EH (cell line): ENCODE measurements around the gene PEX5.
"Not testable (repeated sequence)": the region's sequence is repeated elsewhere in the genome, so short reads cannot be mapped to it uniquely, and the experiment has no call there.

Source experiments
- DNase-seq: peaks from one replicate; pipeline ENCODE4 v3.0.0-alpha.2; 2015; ENCODE audit warnings: low read depth

The PEX5 gene

GRCh38 chr12:7160183-7160582, 29.3 kb upstream of the PEX5 start:
- DNase-seq = no peak

GRCh38 chr12:7161327-7161726, 28.2 kb upstream of the PEX5 start:
- no peak for DNase-seq

DNA sequence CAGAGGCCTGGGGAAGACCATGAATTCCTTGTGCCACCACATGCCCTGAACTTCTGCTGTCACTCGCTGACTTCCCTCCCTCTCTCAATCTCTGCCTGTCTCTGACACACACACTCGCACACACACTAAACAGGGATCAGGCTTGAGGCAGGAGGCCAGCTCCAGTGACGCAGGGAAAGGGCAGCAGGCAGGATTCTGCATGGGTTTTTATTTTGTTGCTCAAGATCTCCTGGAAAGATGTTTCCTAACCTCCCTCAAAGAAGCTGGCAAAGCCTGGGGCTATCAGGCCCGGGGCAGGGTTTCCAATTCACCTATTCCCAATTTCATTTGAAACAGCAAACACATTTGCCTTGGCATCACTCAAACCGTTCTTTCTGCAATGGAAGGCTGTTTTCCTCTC, 27.7 kb upstream of the PEX5 start:
- DNase-seq = peak; percentile 35

- peak; percentile 30 for DNase-seq
These were observed 26.8 kb upstream of the PEX5 start for GRCh38 chr12:7162691-7163114.

GRCh38 chr12:7169951-7170350, 19.5 kb upstream of the PEX5 start:
- no peak for DNase-seq

- DNase-seq = no peak
These were observed 17.6 kb upstream of the PEX5 start for GRCh38 chr12:7171854-7172253.

- DNase-seq = peak; percentile 81
These were observed 14.0 kb upstream of the PEX5 start for GRCh38 chr12:7175493-7175892.

DNA sequence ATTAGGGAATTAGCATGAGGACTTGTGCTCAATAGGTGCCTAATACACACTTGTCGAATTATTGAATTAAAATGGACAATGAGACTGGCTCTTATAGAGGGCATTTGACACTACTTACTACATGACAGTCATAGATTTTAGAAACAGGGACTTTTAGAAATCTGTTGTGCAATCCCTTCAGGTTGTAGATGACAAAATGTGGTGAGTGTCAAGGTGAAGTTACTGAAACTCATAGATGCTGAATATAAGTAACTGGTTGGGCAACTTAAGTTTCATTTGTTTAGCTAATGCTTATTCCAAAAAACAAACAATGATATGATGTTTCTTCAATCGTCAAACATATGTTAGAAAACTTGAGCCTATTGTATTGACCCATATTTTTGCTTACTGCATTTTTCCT, 12.9 kb upstream of the PEX5 start:
- DNase-seq = no peak

DNA sequence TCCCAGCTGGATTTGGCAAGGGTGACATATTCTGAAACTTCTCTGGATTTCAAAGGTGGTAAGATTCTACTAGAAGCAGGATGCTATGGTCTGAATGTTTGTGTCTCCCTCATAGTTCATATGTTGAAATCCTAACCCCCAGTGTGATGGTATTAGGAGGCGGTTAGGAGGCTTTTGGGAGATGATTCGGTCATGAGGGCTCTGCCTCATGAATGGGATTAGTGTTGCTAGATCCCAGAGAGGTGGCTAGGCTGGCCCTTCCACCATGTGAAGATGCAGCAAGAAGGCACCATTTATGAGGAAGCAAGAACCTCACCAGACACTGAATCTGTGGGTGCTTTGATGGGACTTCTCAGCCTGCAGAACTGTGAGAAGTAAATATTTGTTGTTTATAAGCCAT, 11.0 kb upstream of the PEX5 start:
- DNase-seq = no peak

DNA sequence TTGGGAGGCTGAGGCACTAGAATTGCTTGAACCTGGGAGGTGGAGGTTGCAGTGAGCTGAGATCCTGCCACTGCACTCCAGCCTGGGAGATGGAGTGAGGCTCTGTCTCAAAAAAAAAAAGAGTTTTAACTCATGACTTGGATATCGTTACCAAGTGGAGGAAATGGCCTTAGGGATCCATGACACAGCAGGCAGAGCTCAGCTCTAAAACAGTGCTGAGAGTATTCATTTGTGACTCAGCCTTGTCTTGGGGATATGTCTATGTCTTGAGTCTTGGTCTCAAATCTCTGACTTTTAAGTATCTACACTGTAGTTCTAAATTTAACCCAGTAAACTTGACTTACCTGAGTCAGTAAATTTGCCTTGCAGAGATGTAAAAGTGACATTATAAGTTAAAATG, 8.8 kb upstream of the PEX5 start:
- peak; percentile 61 for DNase-seq

- not testable (repeated sequence) for DNase-seq
These were observed 3.4 kb upstream of the PEX5 start for GRCh38 chr12:7186058-7186457.

- DNase-seq = peak; percentile 76
These were observed 706 bp upstream of the PEX5 start for GRCh38 chr12:7188562-7189397.

- peak; percentile 36 for DNase-seq
These were observed 976 bp downstream of the PEX5 start for GRCh38 chr12:7190268-7191055.

DNA sequence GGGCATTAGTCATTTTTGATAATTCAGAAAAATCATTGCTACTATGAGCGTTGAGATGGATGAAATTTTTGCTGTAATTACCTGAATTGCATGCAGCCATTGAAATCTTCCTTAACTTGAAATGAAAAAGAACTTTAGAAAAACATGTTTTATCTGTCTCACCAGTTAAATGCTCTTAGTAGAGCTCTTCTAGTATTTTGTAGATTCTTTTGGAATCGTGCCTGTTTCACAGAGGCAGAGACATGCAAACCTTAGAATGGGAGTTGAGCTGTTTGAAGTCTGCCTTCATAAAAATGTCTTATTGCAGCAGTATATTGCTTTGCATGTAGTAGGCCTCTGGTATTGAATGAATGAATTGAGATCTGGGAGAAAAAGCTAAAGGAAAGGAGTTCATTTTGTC, 4.2 kb downstream of the PEX5 start:
- DNase-seq = no peak

- no peak for DNase-seq
These were observed 8.4 kb downstream of the PEX5 start for GRCh38 chr12:7197841-7198240.

- no peak for DNase-seq
These were observed 13.6 kb downstream of the PEX5 start for GRCh38 chr12:7203109-7203508.

- DNase-seq = no peak
These were observed 15.6 kb downstream of the PEX5 start for GRCh38 chr12:7205091-7205490.

DNA sequence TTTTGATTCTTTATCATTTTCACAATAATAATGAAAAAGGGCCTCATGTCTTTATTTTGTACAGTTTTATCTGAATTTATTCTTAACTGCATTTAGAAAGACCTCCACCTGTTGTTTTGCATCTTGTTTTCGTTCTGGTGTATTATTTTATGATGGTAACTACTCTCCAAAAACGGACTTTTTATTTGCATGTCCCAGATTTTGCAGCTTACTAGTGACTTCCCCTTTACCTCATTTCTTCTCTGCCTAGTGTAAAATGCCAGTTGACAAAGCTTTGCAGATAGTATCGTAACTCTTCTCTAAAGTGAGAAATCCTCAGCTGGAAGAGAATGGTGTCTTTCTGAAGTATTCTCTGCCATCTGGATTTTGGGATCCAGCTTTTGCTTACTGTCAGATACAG, 17.2 kb downstream of the PEX5 start:
- DNase-seq = no peak

DNA sequence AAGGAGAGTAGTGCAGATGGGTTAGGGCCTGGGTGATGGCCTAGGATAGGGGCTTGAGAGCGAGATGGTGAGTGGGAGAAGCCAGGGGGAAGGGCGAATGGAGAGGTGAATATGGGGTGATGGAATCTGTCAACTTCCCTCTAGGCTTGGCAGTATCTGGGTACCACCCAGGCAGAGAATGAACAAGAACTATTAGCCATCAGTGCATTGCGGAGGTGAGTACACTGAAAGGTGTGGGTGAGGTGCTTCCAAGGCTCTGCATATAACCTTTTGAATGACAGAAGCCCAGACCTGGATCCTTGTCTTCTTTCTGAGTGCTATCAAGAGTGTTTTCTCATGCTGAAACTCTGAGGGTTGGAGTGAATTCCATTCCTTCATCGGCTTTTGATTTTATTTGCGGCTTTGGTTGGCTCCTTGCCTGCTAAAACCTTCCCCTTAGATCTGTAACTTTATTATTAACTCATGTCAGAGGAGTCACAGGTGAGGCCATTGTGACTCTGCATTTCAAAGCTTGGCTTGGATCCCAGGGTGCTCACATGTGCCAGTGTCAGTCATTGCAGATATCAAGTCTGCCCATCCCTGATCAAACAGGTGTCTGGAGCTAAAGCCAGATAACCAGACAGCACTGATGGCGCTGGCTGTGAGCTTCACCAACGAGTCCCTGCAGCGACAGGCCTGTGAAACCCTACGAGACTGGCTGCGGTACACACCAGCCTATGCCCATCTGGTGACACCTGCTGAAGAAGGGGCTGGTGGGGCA, 18.6 kb downstream of the PEX5 start:
- no peak for DNase-seq

DNA sequence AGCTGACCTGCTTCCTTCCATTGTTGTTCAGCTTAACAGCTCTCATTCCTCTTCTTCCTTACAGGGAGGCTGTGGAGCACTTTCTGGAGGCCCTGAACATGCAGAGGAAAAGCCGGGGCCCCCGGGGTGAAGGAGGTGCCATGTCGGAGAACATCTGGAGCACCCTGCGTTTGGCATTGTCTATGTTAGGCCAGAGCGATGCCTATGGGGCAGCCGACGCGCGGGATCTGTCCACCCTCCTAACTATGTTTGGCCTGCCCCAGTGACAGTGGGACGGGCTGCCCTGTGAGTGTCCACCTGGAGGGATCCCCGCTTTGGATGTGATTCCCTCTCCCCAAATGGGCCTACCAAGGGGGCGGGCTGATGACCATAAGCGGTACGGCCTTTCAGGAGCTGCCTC, 20.5 kb downstream of the PEX5 start:
- no peak for DNase-seq

DNA sequence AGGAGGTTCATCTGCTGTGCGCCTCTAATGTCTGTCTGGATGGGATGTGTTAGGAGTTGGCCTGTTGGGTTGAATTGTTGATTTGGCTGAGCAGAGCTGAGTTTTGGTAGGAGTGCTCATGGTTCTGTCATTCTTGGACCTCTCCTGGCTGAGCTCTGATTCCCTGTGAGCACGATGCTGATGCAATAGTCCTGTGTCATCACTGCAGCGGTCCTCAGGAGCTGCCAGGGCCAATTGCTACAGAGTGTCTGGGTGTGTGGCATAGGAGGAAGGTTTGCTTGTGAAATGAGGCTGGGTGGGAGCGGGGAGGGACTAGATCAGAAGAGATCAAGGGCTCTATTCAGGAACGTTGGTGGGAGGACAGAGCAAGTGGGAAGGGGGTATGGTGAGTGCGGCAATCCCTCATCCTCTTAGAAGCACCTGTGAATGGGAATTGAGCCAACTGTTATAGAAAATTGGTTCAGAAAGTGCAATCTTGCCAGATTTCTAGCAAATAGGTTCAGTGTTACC, 21.2 kb downstream of the PEX5 start:
- DNase-seq = no peak

DNA sequence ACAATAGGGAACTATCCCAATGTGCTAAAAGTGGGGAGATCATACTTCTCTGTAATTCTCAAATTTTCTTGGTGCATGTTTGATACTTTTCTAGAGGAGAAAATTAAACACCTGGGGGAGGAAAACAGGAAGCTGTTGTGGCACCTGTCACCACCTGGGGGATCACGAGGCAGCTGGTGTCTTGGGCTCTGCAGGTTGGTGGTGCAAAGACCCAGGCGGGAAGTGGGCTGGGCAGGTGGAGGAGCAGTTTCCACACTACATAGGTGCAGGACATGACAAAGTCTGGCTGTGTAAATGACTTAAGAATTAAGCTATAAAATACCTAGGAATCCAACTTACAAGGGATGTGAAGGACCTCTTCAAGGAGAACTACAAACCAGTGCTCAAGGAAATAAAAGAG, 23.2 kb downstream of the PEX5 start:
- DNase-seq = no peak
